ENCODE data around the gene DUSP9.

- TF ChIP-seq POLR2AphosphoS5 (IDR thresholded peaks at IDR 0.05; ENCODE audit: low read depth, low read length) (no peak), SIN3A (IDR thresholded peaks at IDR 0.05; ENCODE audit: borderline replicate concordance, insufficient read depth, low read length) (no peak)
These were observed 53.5 kb downstream of the DUSP9 start for GRCh38 chrX:153700376-153700945.
